H1 (cell line): ENCODE measurements around the gene TMPRSS13. TPM values are rescaled to one million over a fixed set of nuclear protein-coding genes. Genes with fewer than 3 reads are reported as not detected.

Experiments used
- EP300 ChIP-seq, 2 experiments: IDR thresholded peaks; 1 replicate in 1 of 2; 2 replicates in 1 of 2; pipeline ENCODE4 v1.6.1; 2011 to 2012; ENCODE audit warnings: low read depth in 2 of 2, low read length in 2 of 2, mild to moderate bottlenecking in 2 of 2, borderline replicate concordance in 1 of 2, inconsistent platforms in 1 of 2, moderate library complexity in 1 of 2
- KDM5A ChIP-seq: fragments of 200-600 bp; IDR thresholded peaks from 2 replicates; pipeline ENCODE4 v1.7.1; 2012; ENCODE audit warnings: mild to moderate bottlenecking, low read length, inconsistent platforms, mixed read lengths
- TEAD4 ChIP-seq: IDR thresholded peaks from 2 replicates; pipeline ENCODE4 v1.6.1; 2012; ENCODE audit warnings: low read depth, low read length, inconsistent platforms, mixed read lengths
- polyA plus RNA-seq, 7 experiments: library from polyadenylated mRNA; depleted of rRNA in 3 of 7; stranded (reverse) in 5 of 7; unstranded in 2 of 7; fragments of >200 nt in 5 of 7; fragments of 200-250 nt in 2 of 7; gene quantifications; 1 replicate in 5 of 7; 2 replicates in 1 of 7; 4 replicates in 1 of 7; pipeline versions ENCODE4 v1.2.1 to v1.2.3, GENCODE V29; 2011 to 2013; ENCODE audit warnings: missing spikeins in 2 of 7, mixed read lengths in 2 of 7
- total RNA-seq: library from RNA; stranded (reverse); fragmentation: NEBNext Ultra II Directional; extraction: Animal tissue kit (Norgen Biotek cat#: 25700); gene quantifications from 2 replicates; pipeline ENCODE4 v1.2.1, GENCODE V29; 2021

Gene TMPRSS13
- total and polyA plus RNA-seq, 2 of the 8 experiments (the other 6 are each of a cell fraction or from before 2014, with no cell fraction given) = 0.61 to 0.79 TPM

- TF ChIP-seq KDM5A (no peak), EP300 (IDR thresholded peaks at IDR 0.05; ENCODE audit: borderline replicate concordance in 1 of 2, low read depth in 2 of 2, low read length in 2 of 2) (no peak), TEAD4 (no peak)
Observed at GRCh38 chr11:117914398-117914761, 14.8 kb downstream of the TMPRSS13 start (continued).
